ENCODE measurements around the gene FANCF.
A peak's percentile ranks its signal among the peaks of the same experiment; 100 is the strongest.
"Not testable (repeated sequence)": the region's sequence is repeated elsewhere in the genome, so short reads cannot be mapped to it uniquely, and the experiment has no call there.

FANCF gene

GRCh38 chr11:22625448-22626287 is at the start of gene FANCF:
Gene FANCF, minus strand, starts transcription at chr11:22625823. Its CDS starts 13 bp downstream, at chr11:22625810.
- peaks cover 54% of the 10 kb centered on the region for H3K4me1 Mint-ChIP-seq
- H3K4me3 Mint-ChIP-seq = peak within 1 kb of the TSS; percentile 98
- H3K36me3 Mint-ChIP-seq = peaks cover 8% of the 10 kb centered on the region
- H3K27ac Mint-ChIP-seq = peak within 1 kb of the TSS; percentile 99
- H3K27me3 Mint-ChIP-seq = no peaks in the 10 kb centered on the region
- no peaks in the 10 kb centered on the region for H3K9me3 Mint-ChIP-seq

GRCh38 chr11:22674470-22675439 is 49.1 kb upstream of the FANCF start:
- Mint-ChIP-seq H3K27ac (no peak overlapping the region), H3K9me3 (no peaks in the 10 kb centered on the region), H3K4me3 (no peak overlapping the region), H3K4me1 (no peaks in the 10 kb centered on the region), H3K36me3 (no peaks in the 10 kb centered on the region), H3K27me3 (peaks cover 18% of the 10 kb centered on the region)

- Mint-ChIP-seq H3K27me3 (peaks cover 35% of the 10 kb centered on the region), H3K4me3 (no peak overlapping the region), H3K27ac (no peak overlapping the region)
Measured at GRCh38 chr11:22671751-22672150, 46.1 kb upstream of the FANCF start.

GRCh38 chr11:22670830-22671229 is 45.2 kb upstream of the FANCF start:
- Mint-ChIP-seq H3K27me3 (peaks cover 41% of the 10 kb centered on the region), H3K36me3 (no peaks in the 10 kb centered on the region), H3K4me1 (peaks cover 8% of the 10 kb centered on the region), H3K9me3 (no peaks in the 10 kb centered on the region), H3K27ac (no peak overlapping the region), H3K4me3 (no peak overlapping the region)

More at GRCh38 chr11:22671751-22672150, 46.1 kb upstream of the FANCF start:
- H3K9me3 Mint-ChIP-seq = no peaks in the 10 kb centered on the region
- H3K36me3 Mint-ChIP-seq = no peaks in the 10 kb centered on the region
- H3K4me1 Mint-ChIP-seq = no peaks in the 10 kb centered on the region

- peaks cover 47% of the 10 kb centered on the region for H3K27me3 Mint-ChIP-seq
- no peaks in the 10 kb centered on the region for H3K9me3 Mint-ChIP-seq
- H3K4me3 Mint-ChIP-seq = no peak overlapping the region
- no peak overlapping the region for H3K27ac Mint-ChIP-seq
- peaks cover 9% of the 10 kb centered on the region for H3K4me1 Mint-ChIP-seq
- H3K36me3 Mint-ChIP-seq = no peaks in the 10 kb centered on the region
Measured at GRCh38 chr11:22669368-22669767, 43.7 kb upstream of the FANCF start.

GRCh38 chr11:22668005-22668796 is 42.6 kb upstream of the FANCF start:
- Mint-ChIP-seq H3K27me3 (peaks cover 47% of the 10 kb centered on the region), H3K4me1 (peaks cover 9% of the 10 kb centered on the region), H3K27ac (no peak overlapping the region), H3K36me3 (no peaks in the 10 kb centered on the region), H3K4me3 (no peak overlapping the region), H3K9me3 (no peaks in the 10 kb centered on the region)

GRCh38 chr11:22666688-22667439 is 41.2 kb upstream of the FANCF start:
- H3K27me3 Mint-ChIP-seq = peaks cover 45% of the 10 kb centered on the region
- H3K4me1 Mint-ChIP-seq = peaks cover 9% of the 10 kb centered on the region
- H3K9me3 Mint-ChIP-seq = no peaks in the 10 kb centered on the region
- peaks cover 1% of the 10 kb centered on the region for H3K36me3 Mint-ChIP-seq
- peak overlapping the region; percentile 19 for H3K27ac Mint-ChIP-seq
- peak overlapping the region; percentile 73 for H3K4me3 Mint-ChIP-seq

- Mint-ChIP-seq H3K27me3 (peaks cover 45% of the 10 kb centered on the region), H3K4me3 (peak within 1 kb of the TSS; percentile 73), H3K27ac (peak within 1 kb of the TSS; percentile 19), H3K36me3 (peaks cover 1% of the 10 kb centered on the region), H3K4me1 (peaks cover 9% of the 10 kb centered on the region), H3K9me3 (no peaks in the 10 kb centered on the region)
Measured at GRCh38 chr11:22666325-22666687, 40.7 kb upstream of the FANCF start, which contains the start of gene GAS2. Gene GAS2, plus strand, starts transcription at chr11:22666611. Its CDS starts 8,259 bp downstream, at chr11:22674870.

GRCh38 chr11:22659783-22660182 is 34.2 kb upstream of the FANCF start:
- H3K4me1 Mint-ChIP-seq = peaks cover 30% of the 10 kb centered on the region
- H3K27ac Mint-ChIP-seq = no peak overlapping the region
- no peaks in the 10 kb centered on the region for H3K9me3 Mint-ChIP-seq
- no peak overlapping the region for H3K4me3 Mint-ChIP-seq
- peaks cover 1% of the 10 kb centered on the region for H3K36me3 Mint-ChIP-seq
- H3K27me3 Mint-ChIP-seq = peaks cover 6% of the 10 kb centered on the region

- H3K27ac Mint-ChIP-seq = no peak overlapping the region
- no peaks in the 10 kb centered on the region for H3K27me3 Mint-ChIP-seq
- H3K4me1 Mint-ChIP-seq = peaks cover 30% of the 10 kb centered on the region
- no peaks in the 10 kb centered on the region for H3K9me3 Mint-ChIP-seq
- H3K4me3 Mint-ChIP-seq = no peak overlapping the region
- peaks cover 2% of the 10 kb centered on the region for H3K36me3 Mint-ChIP-seq
Measured at GRCh38 chr11:22657101-22657694, 31.6 kb upstream of the FANCF start.

GRCh38 chr11:22656130-22656529 is 30.5 kb upstream of the FANCF start:
- H3K4me1 Mint-ChIP-seq = peaks cover 30% of the 10 kb centered on the region
- H3K27me3 Mint-ChIP-seq = no peaks in the 10 kb centered on the region
- no peak overlapping the region for H3K4me3 Mint-ChIP-seq
- no peaks in the 10 kb centered on the region for H3K9me3 Mint-ChIP-seq
- peak overlapping the region; percentile 3 for H3K27ac Mint-ChIP-seq
- peaks cover 5% of the 10 kb centered on the region for H3K36me3 Mint-ChIP-seq

GRCh38 chr11:22652346-22652745 is 26.7 kb upstream of the FANCF start:
- not testable (repeated sequence) for H3K4me3 Mint-ChIP-seq, H3K27me3 Mint-ChIP-seq, H3K36me3 Mint-ChIP-seq, H3K27ac Mint-ChIP-seq, H3K9me3 Mint-ChIP-seq
- peaks cover 23% of the 10 kb centered on the region for H3K4me1 Mint-ChIP-seq

- peaks cover 2% of the 10 kb centered on the region for H3K36me3 Mint-ChIP-seq
- H3K9me3 Mint-ChIP-seq = no peaks in the 10 kb centered on the region
- no peak overlapping the region for H3K27ac Mint-ChIP-seq
- no peaks in the 10 kb centered on the region for H3K27me3 Mint-ChIP-seq
- no peak overlapping the region for H3K4me3 Mint-ChIP-seq
- H3K4me1 Mint-ChIP-seq = no peaks in the 10 kb centered on the region
Measured at GRCh38 chr11:22641559-22641958, 15.9 kb upstream of the FANCF start.

- Mint-ChIP-seq H3K4me3 (no peak overlapping the region), H3K36me3 (peaks cover 2% of the 10 kb centered on the region), H3K27me3 (no peaks in the 10 kb centered on the region), H3K4me1 (no peaks in the 10 kb centered on the region), H3K9me3 (no peaks in the 10 kb centered on the region), H3K27ac (no peak overlapping the region)
Measured at GRCh38 chr11:22640862-22641261, 15.2 kb upstream of the FANCF start.
